GM12878 (cell line): ENCODE results near the gene TULP4. TPM values are rescaled to one million over a fixed set of nuclear protein-coding genes. Genes with fewer than 3 reads are reported as not detected.

Source experiments
- ATAC-seq: fragments of 200-7000 bp; cut with Tn5 transposase; 3 replicates; pipeline ENCODE4 v1.9.1; 2020; ENCODE audit warnings: mild to moderate bottlenecking, moderate library complexity
- BruUV-seq: library from RNA; stranded (reverse); fragments of 400-500 nt; replicated peaks from 2 replicates; lab custom pipeline; 2021; lab: Mats Ljungman, UMichigan
- CTCF ChIA-PET: fragments of 300-600 bp; sonication (Branson Sonifier 250); formaldehyde crosslinking; extraction: SDS; loops from one replicate; lab custom pipeline; 2021; ENCODE audit warnings: inconsistent platforms; lab: Yijun Ruan, JAX
- POLR2A ChIA-PET: fragments of 350-600 bp; formaldehyde crosslinking; extraction: SDS; loops from one replicate; lab custom pipeline; 2021; ENCODE audit warnings: inconsistent platforms; lab: Charles Lee
- RAD21 ChIA-PET: fragments of 300-600 bp; sonication (Branson Sonifier 250); formaldehyde crosslinking; loops from one replicate; lab custom pipeline; 2023; ENCODE audit warnings: antibody characterized with exemption; ENCODE audit not compliant: unreplicated experiment; lab: Charles Lee
- SMC1A ChIA-PET: fragments of 300-600 bp; sonication (Branson Sonifier 250); formaldehyde crosslinking; loops from one replicate; lab custom pipeline; 2023; ENCODE audit not compliant: unreplicated experiment, uncharacterized antibody; lab: Charles Lee
- DNase-seq: peaks from one replicate; pipeline ENCODE4 v3.0.0-alpha.2; 2011; ENCODE audit warnings: low read depth, low spot score
- FAIRE-seq: peaks from 3 replicates; lab custom pipeline; 2011; peaks lifted over from hg19 to GRCh38; lab: Jason Lieb, UNC
- H2AFZ ChIP-seq: 2 replicates; pipeline ENCODE4 v1.6.0; 2011; ENCODE audit warnings: low read depth, low read length, control low read depth; ENCODE audit not compliant: control insufficient read depth
- H3K27ac ChIP-seq: 2 replicates; pipeline ENCODE4 v1.5.1; 2011; ENCODE audit warnings: control low read depth; ENCODE audit not compliant: control insufficient read depth, insufficient read depth
- H3K27me3 ChIP-seq, 2 experiments: replicated peaks in 1 of 2; 2 replicates each; pipeline versions ENCODE4 v1.6.0 to v1.6.1; 2011; ENCODE audit warnings: low read length in 1 of 2; ENCODE audit not compliant: control insufficient read depth in 2 of 2, insufficient read depth in 2 of 2
- H3K36me3 ChIP-seq, 2 experiments: 2 replicates each; pipeline ENCODE4 v1.5.1; 2011; ENCODE audit warnings: low read length in 1 of 2; ENCODE audit not compliant: control insufficient read depth in 2 of 2, insufficient read depth in 2 of 2
- H3K4me1 ChIP-seq: 2 replicates; pipeline ENCODE4 v1.6.1; 2011; ENCODE audit warnings: mild to moderate bottlenecking, low read length, moderate library complexity, mixed read lengths; ENCODE audit not compliant: control insufficient read depth, insufficient read depth
- H3K4me2 ChIP-seq: 2 replicates; pipeline ENCODE4 v1.6.0; 2011; ENCODE audit warnings: control low read depth; ENCODE audit not compliant: control insufficient read depth, insufficient read depth
- H3K4me3 ChIP-seq: fragments of 200-600 bp; sonication (generic); 2 replicates; pipeline ENCODE4 v1.5.1; 2016
- H3K79me2 ChIP-seq: 2 replicates; pipeline ENCODE4 v1.6.0; 2011; ENCODE audit warnings: low read length; ENCODE audit not compliant: control insufficient read depth, insufficient read depth
- H3K9ac ChIP-seq: 2 replicates; pipeline ENCODE4 v1.8.0; 2011; ENCODE audit warnings: low read length, control low read depth, mixed read lengths; ENCODE audit not compliant: control insufficient read depth, insufficient read depth
- H3K9me3 ChIP-seq: replicated peaks from 3 replicates; pipeline ENCODE4 v1.5.1; 2011; ENCODE audit warnings: mild to moderate bottlenecking, low read length; ENCODE audit not compliant: control insufficient read depth, insufficient read depth
- H4K20me1 ChIP-seq: 2 replicates; pipeline ENCODE4 v1.6.0; 2011; ENCODE audit not compliant: control insufficient read depth, insufficient read depth
- HDAC2 ChIP-seq: fragments of 200-600 bp; sonication (generic); IDR thresholded peaks from 2 replicates; pipeline ENCODE4 v1.6.1; 2017
- IRF5 ChIP-seq: fragments of 450-650 bp; IDR thresholded peaks from 2 replicates; pipeline ENCODE4 v1.6.1; 2017; ENCODE audit warnings: borderline replicate concordance
- NFYA ChIP-seq: IDR thresholded peaks from 2 replicates; pipeline ENCODE4 v1.6.1; 2011; ENCODE audit warnings: low read depth, mild to moderate bottlenecking, low read length, improper control_type of control experiment, borderline replicate concordance
- SIX5 ChIP-seq: IDR thresholded peaks from 2 replicates; pipeline ENCODE4 v1.6.1; 2011; ENCODE audit warnings: mild to moderate bottlenecking, low read depth, low read length, moderate library complexity; ENCODE audit not compliant: severe bottlenecking
- SMAD5 ChIP-seq: IDR thresholded peaks from 2 replicates; pipeline ENCODE4 v1.6.1; 2016; ENCODE audit warnings: antibody characterized with exemption, low read depth
- TCF12 ChIP-seq: IDR thresholded peaks from 2 replicates; pipeline ENCODE4 v1.6.1; 2011; ENCODE audit warnings: low read depth, mild to moderate bottlenecking, low read length
- ZBTB4 ChIP-seq: fragments of 450-650 bp; formaldehyde crosslinking; IDR thresholded peaks from 2 replicates; pipeline ENCODE4 v1.4.0; 2022; ENCODE audit warnings: mild to moderate bottlenecking, moderate library complexity
- WGBS: methylation state at CpG from one replicate; pipeline ENCODE4 v1.1.6; 2016; ENCODE audit warnings: low lambda C conversion rate; ENCODE audit not compliant: insufficient replicate concordance, insufficient coverage; ENCODE audit errors: missing lambda C conversion rate; 5-methylcytosine and 5-hydroxymethylcytosine counted together
- in situ Hi-C: fragments of 300-500 bp; cut with MboI; formaldehyde crosslinking; loops from 9 replicates; pipeline ENCODE4 v1.14.3; 2018; ENCODE audit warnings: mixed read lengths
- intact Hi-C: fragments of 100-400 bp; cut with micrococcal nuclease; formaldehyde crosslinking; loops from one replicate; pipeline ENCODE4 v1.14.2; 2022; ENCODE audit not compliant: unreplicated experiment
- polyA plus RNA-seq, 11 experiments: library from polyadenylated mRNA; depleted of rRNA in 4 of 11; unstranded in 6 of 11; stranded (reverse) in 5 of 11; fragments of >200 nt; fragmentation: Nextera tagmentation in 4 of 11; fragmentation: Illumina TruSeq in 1 of 11; extraction: Ambion mirVana in 4 of 11; extraction: Trizol in 1 of 11; gene quantifications; 1 replicate in 1 of 11; 2 replicates in 10 of 11; pipeline versions ENCODE4 v1.2.1 to v1.2.3, GENCODE V29; 2011 to 2016; ENCODE audit warnings: inconsistent platforms in 2 of 11, missing spikeins in 2 of 11, low read depth in 1 of 11
- total RNA-seq, 4 experiments: library from RNA; depleted of rRNA in 3 of 4; stranded (reverse); fragments of >200 nt in 3 of 4; fragmentation: Illumina TruSeq in 1 of 4; extraction: Trizol in 1 of 4; gene quantifications; 2 replicates each; pipeline versions ENCODE4 v1.2.1 to v1.2.3, GENCODE V29; 2013 to 2021

TULP4 gene
- total and polyA plus RNA-seq, 10 of the 15 experiments (the other 5 are each of a cell fraction or from before 2014, with no cell fraction given): 0.73 to 31.8 (median 14.0) TPM

- Histone ChIP-seq H3K9ac (no peak overlapping the region), H3K79me2 (no peaks in the 10 kb centered on the region), H3K27me3 (no peaks in the 10 kb centered on the region), H3K4me1 (no peaks in the 10 kb centered on the region; the same call in 1 of the 2 replicates), H3K27ac (no peak overlapping the region)
- ChIA-PET POLR2A (no interaction called here), RAD21 (interaction anchor here (1.1 kb wide), 1 partner anchor 34 kb away, joined by 5 read pairs; no protein-coding TSS in a partner anchor), CTCF (interaction anchor here (0.7 kb wide), 1 partner anchor 33 kb away, joined by 3 read pairs; no protein-coding TSS in a partner anchor), SMC1A (interaction anchor here (1.0 to 1.2 kb wide), 3 partner anchors 13 to 136 kb away, joined by 3 to 4 read pairs (median 3); no protein-coding TSS in a partner anchor)
- no TSS peak for BruUV-seq
- intact Hi-C loops: no loop called here
- in situ Hi-C loops: no loop called here
- 89% methylated on average over 2 of the region's 2 CpGs for WGBS
- ATAC-seq: no peak
- TF ChIP-seq SMAD5: no peak
- TF ChIP-seq ZBTB4 (CRISPR knock-in tag): no peak
- no peak for TF ChIP-seq IRF5
- TF ChIP-seq SIX5: no peak
- no peak for TF ChIP-seq TCF12
- no peak for TF ChIP-seq HDAC2
- no peak for TF ChIP-seq NFYA
- TF ChIP-seq, all 136 proteins: peak for 0
- no peaks in the 10 kb centered on the region; a peak in 1 of 4 replicates for H3K36me3 ChIP-seq
- no peak overlapping the region for H3K4me3 ChIP-seq
- no peak overlapping the region for H3K4me2 ChIP-seq
- H4K20me1 ChIP-seq: no peaks in the 10 kb centered on the region
- DNase-seq: no peak
- no peak overlapping the region for H2AFZ ChIP-seq
- H3K9me3 ChIP-seq: no peaks in the 10 kb centered on the region
- peak; percentile 23 for FAIRE-seq
These were observed 93.7 kb downstream of the TULP4 start for GRCh38 chr6:158405933-158406332.
